HG02610 (cell line): Measurements from ENCODE around the gene HEXIM2.
"Not testable (repeated sequence)": the region's sequence is repeated elsewhere in the genome, so short reads cannot be mapped to it uniquely, and the experiment has no call there.

Source experiments
- ATAC-seq: cut with Tn5 transposase; IDR thresholded peaks from one replicate; pipeline ENCODE4 v1.9.1; 2021; ENCODE audit warnings: mild to moderate bottlenecking, moderate library complexity; ENCODE audit not compliant: unreplicated experiment

HEXIM2 gene

GRCh38 chr17:45168991-45169752 lies 7.5 kb downstream of the HEXIM2 start:
- ATAC-seq, result no peak

DNA sequence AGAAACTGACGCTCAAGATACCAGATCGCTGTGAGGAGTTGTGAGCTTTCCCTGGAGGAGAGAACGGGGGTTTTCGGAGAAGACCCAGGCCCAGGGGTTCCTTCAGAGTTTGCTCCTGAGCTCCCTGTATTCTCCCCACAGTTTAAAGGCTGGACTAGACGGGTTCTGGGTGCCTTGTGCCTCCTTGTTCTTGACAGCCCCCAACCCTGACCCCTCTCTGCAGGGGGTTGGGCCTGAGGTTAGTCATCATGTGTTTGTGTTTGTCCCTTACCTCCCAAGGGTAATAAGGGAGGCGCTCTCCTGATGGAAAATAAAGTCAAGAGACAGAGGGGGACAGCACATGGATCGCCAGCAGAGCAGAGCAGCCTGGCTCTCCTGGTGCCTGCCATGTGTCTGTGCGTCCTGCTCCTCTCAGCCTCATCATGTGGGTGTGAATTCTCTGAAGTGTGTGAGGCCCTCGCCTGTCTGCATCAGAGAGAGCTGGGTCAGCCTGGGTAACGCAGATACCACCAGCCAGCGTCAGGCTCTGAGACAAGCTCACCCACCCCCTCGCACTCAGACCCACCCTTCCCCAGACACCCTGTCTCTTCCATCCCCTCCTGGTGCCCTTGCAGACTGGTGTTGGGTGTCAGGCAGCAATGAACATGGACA lies 8.7 kb downstream of the HEXIM2 start:
- no peak for ATAC-seq

DNA sequence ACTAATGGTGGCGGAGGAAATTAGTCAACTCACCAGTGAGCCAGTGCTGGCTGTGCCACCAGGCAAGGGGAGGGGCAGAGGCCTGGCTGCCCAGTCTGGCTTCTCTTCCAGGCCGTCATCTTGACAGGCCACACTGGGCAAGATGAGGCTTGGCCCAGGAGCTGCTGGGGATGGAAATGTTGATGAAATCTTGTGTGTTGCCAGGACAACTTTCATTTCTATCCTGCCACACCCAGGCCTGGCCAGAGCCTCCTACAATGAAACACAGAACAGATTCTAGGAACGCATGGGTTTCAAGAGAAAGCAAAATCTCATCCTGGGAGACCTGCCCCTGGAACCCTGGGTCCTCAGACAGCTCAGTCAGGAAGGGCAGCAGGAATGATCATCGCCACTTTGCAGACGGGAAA lies 9.3 kb downstream of the HEXIM2 start:
- no peak for ATAC-seq

- ATAC-seq, result no peak
These were observed 9.9 kb downstream of the HEXIM2 start for GRCh38 chr17:45171338-45172231.

DNA sequence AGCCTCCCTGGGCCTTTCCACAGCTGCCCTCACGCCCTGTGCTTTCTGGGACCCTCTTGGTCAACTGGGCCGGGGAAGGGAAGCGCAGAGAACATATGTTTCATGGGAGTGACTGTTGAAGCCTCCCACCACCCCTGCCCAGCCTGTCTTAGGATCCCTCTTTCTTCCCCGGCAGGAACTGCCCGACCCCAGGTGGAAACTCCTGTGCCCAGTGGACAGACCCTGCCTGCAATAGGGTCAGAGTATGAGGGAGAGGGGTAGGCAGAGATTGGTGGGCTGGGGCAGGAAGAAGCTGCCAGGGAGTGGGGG lies 10.5 kb downstream of the HEXIM2 start:
- ATAC-seq, result no peak

DNA sequence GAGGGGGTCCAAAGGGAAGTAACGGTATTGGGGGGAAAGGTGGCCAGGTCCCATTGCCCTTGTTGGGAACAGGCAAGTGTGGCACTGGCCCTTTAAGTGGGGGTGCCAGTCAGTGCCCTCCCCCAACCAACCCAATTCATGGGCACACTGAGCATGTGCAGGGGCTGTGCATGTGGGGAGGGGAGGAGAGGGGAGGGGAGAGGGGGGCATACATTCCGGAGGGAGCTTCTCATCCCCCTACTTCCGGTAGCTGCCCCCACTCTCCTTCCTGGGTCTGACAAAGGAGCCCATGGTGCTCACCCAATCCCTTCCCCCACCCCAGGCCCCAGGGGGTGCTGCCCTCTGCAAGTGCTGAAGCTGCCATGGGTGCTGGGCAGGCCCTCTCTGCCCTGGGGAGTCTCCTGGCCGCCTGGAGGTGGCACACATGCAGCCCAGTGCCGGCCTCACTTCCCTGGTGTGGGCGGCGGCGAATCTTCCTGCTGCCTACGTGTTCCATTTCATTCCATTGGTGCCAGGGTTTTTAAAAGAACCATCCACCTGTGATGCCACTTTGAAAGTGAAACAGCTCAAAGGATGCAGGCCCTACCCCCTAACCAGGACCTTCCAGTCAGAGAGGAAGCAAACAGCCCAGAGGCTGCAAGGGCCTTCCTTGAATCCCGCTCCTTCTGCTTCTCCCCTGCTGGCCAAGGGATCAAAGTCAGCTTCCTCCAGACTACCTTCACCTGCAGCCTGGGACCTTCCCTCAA lies 11.0 kb downstream of the HEXIM2 start:
- ATAC-seq, result no peak

DNA sequence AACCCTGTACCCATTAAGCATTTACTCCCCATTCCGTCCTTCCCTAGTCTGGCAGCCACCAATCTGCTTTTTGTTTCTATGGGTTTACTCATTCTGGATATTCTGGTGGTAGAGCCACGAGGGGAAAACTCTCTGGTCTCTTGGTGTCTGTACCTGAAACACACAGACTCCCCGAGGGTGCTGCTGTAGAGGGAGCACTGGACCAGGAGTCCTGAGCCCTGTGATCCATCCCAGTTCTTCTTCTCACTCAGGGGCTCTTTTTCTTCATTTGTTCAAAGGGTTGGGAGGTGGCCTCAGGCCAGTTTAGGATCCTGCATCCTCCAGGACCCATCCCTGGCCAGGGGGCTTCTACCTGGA lies 14.1 kb downstream of the HEXIM2 start:
- no peak for ATAC-seq

GRCh38 chr17:45177563-45177962 lies 15.9 kb downstream of the HEXIM2 start:
- ATAC-seq, result no peak

DNA sequence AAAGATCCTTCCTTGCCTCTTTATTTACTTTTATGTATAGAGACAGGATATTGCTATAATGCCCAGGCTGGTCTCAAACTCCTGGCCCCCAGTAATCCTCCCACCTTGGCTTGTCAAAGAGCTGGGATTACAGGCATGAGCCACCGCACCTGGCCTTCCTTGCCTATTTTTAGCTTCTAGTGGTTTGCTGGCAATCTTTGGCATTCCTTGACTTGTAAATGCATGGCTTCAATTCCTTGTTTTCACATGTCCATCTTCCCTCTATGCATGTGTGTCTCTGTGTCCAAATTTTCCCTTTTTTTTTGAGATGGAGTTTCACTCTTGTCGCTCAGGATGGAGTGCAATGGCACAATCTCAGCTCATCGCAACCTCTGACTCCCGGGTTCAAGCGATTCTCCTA lies 22.5 kb downstream of the HEXIM2 start:
- ATAC-seq, result no peak

DNA sequence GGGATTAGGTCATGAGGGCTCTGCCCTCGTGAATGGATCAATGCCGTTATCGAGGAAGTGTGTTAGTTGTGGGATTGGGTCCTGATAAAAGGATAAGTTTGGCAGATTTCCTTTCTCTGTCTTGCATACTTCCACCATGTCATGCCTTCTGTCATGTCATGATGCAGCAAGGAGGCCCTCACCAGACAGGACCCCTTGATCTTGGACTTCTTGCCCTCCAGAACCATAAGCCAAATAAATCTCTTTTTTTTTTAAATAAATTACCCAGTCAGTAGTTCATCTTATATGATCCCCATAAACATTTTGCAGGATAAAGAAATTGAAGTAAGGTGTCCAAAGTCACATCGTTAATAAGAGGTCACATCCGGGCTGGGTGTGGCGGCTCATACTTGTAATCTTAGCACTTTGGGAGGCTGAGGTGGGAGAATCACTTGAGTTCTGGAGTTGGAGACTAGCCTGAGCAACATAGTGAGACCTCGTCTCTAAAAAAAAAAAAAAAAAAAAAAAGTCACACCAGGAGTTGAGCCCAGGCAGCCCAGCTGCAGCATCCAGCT lies 25.2 kb downstream of the HEXIM2 start:
- ATAC-seq, result no peak

- no peak for ATAC-seq
These were observed 27.3 kb downstream of the HEXIM2 start for GRCh38 chr17:45189009-45189408.

- no peak for ATAC-seq
These were observed 29.0 kb downstream of the HEXIM2 start for GRCh38 chr17:45190503-45191255.

GRCh38 chr17:45195424-45195823 lies 33.7 kb downstream of the HEXIM2 start:
- no peak for ATAC-seq

- ATAC-seq, result no peak
These were observed 35.4 kb downstream of the HEXIM2 start for GRCh38 chr17:45197108-45197507.

DNA sequence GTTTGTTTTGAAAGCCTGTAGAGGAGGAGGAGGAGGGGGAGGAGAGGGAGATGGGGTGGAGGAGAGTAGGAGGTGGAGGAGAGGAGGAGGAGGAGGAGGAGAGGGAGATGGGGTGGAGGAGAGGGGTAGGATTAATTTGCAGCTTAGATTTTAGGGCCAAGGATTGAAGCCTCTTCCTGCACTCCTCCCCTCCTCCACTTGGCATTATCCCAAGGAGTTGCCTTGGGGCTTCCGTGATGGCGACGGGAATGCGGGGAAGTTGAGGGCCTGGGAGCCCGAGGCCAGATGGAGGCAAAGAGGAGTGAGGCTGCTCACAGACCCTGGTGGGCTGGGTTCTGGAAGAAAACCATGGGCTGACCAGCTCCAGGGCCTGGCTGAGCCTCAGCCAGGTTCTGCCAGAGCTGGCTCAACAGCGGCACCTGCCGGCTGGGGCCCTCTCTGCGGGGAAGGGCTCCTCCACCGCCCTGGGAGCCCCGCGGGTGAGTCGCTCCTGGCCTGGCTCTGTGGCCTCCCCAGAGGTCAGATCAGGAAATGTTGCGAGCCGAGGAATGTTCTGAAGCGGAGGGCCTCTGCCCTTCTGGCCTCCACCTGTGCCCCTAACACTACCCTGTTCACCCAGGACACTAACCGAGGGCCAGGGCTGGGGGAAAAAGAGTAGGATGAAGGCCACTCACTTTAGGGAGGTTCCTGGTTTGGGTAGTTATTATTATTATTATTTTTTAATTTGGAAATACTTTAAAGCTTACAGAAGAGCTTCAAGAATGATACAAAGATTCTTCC lies 36.1 kb downstream of the HEXIM2 start:
- ATAC-seq, result peak; percentile 86

DNA sequence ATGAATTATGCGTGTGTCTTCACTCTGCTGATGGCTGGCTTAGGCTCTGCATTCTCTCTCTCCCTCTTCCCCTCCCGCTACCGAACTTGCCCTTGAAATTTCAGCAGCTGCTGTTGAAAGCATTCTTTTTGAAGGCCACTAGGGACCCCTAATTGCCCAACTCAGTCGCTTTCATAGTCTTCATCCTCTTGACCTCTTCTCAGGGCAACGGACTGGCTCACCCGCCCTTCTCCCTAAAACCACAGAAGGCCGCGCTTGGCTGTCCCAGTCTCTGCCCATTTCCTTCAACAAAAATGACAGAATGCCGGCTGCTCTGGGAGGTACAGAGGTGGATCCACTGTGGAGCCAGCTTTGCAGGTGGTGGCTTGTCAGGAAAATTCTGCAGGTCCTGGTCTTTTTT lies 39.0 kb downstream of the HEXIM2 start:
- ATAC-seq, result no peak

DNA sequence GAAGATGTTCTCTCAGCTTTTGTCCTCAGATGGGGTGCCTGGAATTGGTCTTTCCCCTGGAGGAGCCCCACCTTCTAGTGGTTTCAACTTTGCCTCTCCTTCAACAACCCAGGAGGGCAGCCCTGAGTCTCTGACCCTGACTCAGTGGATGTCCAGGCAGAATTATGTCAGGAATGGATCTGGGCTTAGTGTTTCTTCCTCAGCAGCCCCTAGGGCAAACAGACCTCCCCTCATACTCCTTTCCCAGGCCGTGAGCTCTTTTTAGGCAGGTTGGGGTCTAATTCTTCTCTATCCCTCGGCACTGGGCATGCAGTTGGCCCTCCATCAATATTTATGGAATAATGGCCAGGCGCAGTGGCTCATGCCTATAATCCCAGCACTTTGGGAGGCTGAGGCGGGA lies 39.8 kb downstream of the HEXIM2 start:
- ATAC-seq, result no peak

DNA sequence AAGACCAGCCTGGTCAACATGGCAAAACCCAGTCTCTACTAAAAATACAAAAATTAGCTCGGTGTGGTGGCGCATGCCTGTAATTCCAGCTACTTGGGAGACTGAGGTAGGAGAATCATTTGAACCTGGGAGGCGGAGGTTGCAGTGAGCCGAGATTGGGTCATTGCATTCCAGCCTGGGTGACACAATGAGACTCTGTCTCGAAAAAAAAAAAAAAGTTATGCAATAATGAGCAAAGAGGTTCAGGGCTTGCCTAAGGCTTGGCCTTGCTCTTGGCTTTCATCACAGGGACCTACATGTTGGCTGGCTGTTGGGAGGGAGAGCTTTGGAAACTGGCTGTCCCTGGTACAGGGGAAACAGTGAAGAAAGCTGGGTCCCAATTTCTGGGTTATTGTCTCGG lies 40.2 kb downstream of the HEXIM2 start:
- not testable (repeated sequence) for ATAC-seq

GRCh38 chr17:45218895-45219661 lies 57.4 kb downstream of the HEXIM2 start:
- ATAC-seq, result no peak
